Mesendoderm (in vitro differentiated cells): Measurements from ENCODE around the gene GSG1L.

Source experiments
- DNase-seq: peaks from one replicate; pipeline ENCODE4 v3.0.0; 2013
- H2AK5ac ChIP-seq: 2 replicates; pipeline ENCODE4 v1.6.1; 2013; ENCODE audit warnings: low read length, inconsistent platforms
- H2BK120ac ChIP-seq: 2 replicates; pipeline ENCODE4 v1.6.1; 2013; ENCODE audit warnings: low read depth, mild to moderate bottlenecking, low read length, moderate library complexity, mixed read lengths
- H2BK15ac ChIP-seq: replicated peaks from 2 replicates; pipeline ENCODE4 v1.6.1; 2013; ENCODE audit warnings: low read depth, mild to moderate bottlenecking, moderate library complexity
- H2BK5ac ChIP-seq: 2 replicates; pipeline ENCODE4 v1.6.1; 2013; ENCODE audit warnings: low read length, inconsistent platforms
- H3K18ac ChIP-seq: 2 replicates; pipeline ENCODE4 v1.6.1; 2013; ENCODE audit warnings: mild to moderate bottlenecking, low read length, mixed read lengths
- H3K23ac ChIP-seq: one replicate; pipeline ENCODE4 v1.6.1; 2013; ENCODE audit warnings: low read length
- H3K27ac ChIP-seq: 2 replicates; pipeline ENCODE4 v1.5.1; 2013; ENCODE audit warnings: low read depth, mild to moderate bottlenecking, inconsistent platforms, low read length, moderate library complexity
- H3K27me3 ChIP-seq: 2 replicates; pipeline ENCODE4 v1.6.1; 2013; ENCODE audit warnings: low read length, control low read depth, mild to moderate bottlenecking, inconsistent platforms; ENCODE audit not compliant: insufficient read depth, poor library complexity
- H3K36me3 ChIP-seq: 2 replicates; pipeline ENCODE4 v1.6.1; 2013; ENCODE audit warnings: low read length, inconsistent platforms; ENCODE audit not compliant: control insufficient read depth, insufficient read depth
- H3K4ac ChIP-seq: one replicate; pipeline ENCODE4 v1.6.1; 2013; ENCODE audit warnings: low read depth, mild to moderate bottlenecking, low read length, moderate library complexity
- H3K4me1 ChIP-seq: 2 replicates; pipeline ENCODE4 v1.6.1; 2013; ENCODE audit warnings: low read depth, low read length, inconsistent platforms; ENCODE audit not compliant: control insufficient read depth
- H3K4me2 ChIP-seq: 2 replicates; pipeline ENCODE4 v1.6.1; 2013; ENCODE audit warnings: low read length
- H3K4me3 ChIP-seq: 2 replicates; pipeline ENCODE4 v1.5.1; 2013; ENCODE audit warnings: mild to moderate bottlenecking, low read length
- H3K56ac ChIP-seq: one replicate; pipeline ENCODE4 v1.6.1; 2013; ENCODE audit warnings: low read length
- H3K79me1 ChIP-seq: 2 replicates; pipeline ENCODE4 v1.6.1; 2013; ENCODE audit warnings: low read length, inconsistent platforms
- H3K79me2 ChIP-seq: 2 replicates; pipeline ENCODE4 v1.6.1; 2013; ENCODE audit warnings: mild to moderate bottlenecking, low read length; ENCODE audit not compliant: control insufficient read depth, insufficient read depth
- H3K9ac ChIP-seq: 2 replicates; pipeline ENCODE4 v1.6.1; 2013; ENCODE audit warnings: low read length, inconsistent platforms
- H4K5ac ChIP-seq: one replicate; pipeline ENCODE4 v1.6.1; 2013; ENCODE audit warnings: low read length
- H4K8ac ChIP-seq: one replicate; pipeline ENCODE4 v1.6.1; 2013; ENCODE audit warnings: low read depth, mild to moderate bottlenecking, control low read depth, low read length, moderate library complexity
- WGBS: extraction: QIAGEN DNeasy Blood & Tissue Kit; methylation state at CpG from one replicate; pipeline ENCODE4 v1.1.7; 2013; ENCODE audit warnings: low lambda C conversion rate, missing lambda C conversion rate; ENCODE audit not compliant: insufficient coverage; ENCODE audit errors: extremely low coverage; 5-methylcytosine and 5-hydroxymethylcytosine counted together

The GSG1L gene

DNA sequence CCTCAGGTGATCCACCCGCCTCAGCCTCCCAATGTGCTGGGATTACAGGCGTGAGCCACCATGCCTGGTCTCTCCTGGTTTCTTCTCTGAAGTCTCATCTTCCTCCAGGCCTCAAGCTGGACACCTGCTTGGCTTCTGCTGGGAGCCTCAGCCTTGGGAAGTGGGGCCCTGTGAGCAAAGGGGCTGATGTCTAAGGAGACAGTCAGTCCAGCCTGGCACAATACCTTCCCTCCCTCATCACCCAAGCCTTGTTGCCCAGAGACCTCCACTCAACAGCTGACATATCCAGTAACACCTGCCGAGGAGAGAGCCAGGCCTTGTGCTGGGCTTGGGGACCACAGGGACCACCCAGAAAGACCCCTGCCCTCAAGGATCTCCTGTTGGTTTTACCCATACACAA lies 251.6 kb downstream of the GSG1L start:
- no peak overlapping the region for H3K4me3 ChIP-seq
- H4K5ac ChIP-seq, result no peak overlapping the region
- no peak overlapping the region for H2AK5ac ChIP-seq
- H3K4me1 ChIP-seq, result no peaks in the 10 kb centered on the region
- no peak overlapping the region for H2BK120ac ChIP-seq
- H3K4ac ChIP-seq, result no peak overlapping the region
- WGBS, result no CpG with 5 or more reads among the region's 3 CpGs
- no peaks in the 10 kb centered on the region for H3K36me3 ChIP-seq
- H3K27ac ChIP-seq, result no peak overlapping the region
- H3K79me2 ChIP-seq, result no peaks in the 10 kb centered on the region
- no peaks in the 10 kb centered on the region for H3K27me3 ChIP-seq
- H3K9ac ChIP-seq, result no peak overlapping the region
- H3K56ac ChIP-seq, result no peak overlapping the region
- H2BK15ac ChIP-seq, result no peak overlapping the region
- H3K4me2 ChIP-seq, result no peak overlapping the region
- no peak overlapping the region for H2BK5ac ChIP-seq
- no peak overlapping the region for H3K23ac ChIP-seq
- no peak overlapping the region for H4K8ac ChIP-seq
- no peaks in the 10 kb centered on the region for H3K79me1 ChIP-seq
- no peak overlapping the region for H3K18ac ChIP-seq
- no peak for DNase-seq

DNA sequence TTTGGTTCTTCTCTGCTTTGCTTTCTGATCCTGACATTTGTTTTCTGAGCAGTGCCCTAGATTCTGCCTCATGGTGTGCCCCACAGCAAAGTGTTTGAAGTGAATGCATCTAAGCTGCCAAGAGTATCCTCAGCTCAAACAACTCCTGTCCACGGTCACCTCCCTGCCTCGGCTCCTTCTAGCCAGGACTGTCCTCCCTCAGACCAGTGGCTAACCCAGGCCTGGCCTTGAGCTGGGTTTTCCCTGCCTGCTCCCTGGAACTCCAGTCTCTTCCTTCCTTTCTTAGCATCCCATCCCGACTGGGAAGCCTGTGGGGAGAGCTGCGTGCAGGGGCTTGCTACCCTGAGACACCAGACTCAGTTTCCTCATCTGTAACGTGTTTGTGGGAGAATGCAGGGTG lies 256.5 kb downstream of the GSG1L start:
- Histone ChIP-seq H2BK5ac (no peak overlapping the region), H2BK15ac (no peak overlapping the region), H3K27ac (no peak overlapping the region), H3K79me2 (no peaks in the 10 kb centered on the region), H3K23ac (no peak overlapping the region), H4K8ac (no peak overlapping the region), H2AK5ac (no peak overlapping the region), H3K36me3 (no peaks in the 10 kb centered on the region), H3K4ac (no peak overlapping the region), H3K4me3 (no peak overlapping the region), H3K18ac (no peak overlapping the region), H3K56ac (no peak overlapping the region), H2BK120ac (no peak overlapping the region), H3K27me3 (no peaks in the 10 kb centered on the region), H3K4me1 (peaks cover 2% of the 10 kb centered on the region), H3K4me2 (no peak overlapping the region), H3K9ac (no peak overlapping the region), H4K5ac (no peak overlapping the region), H3K79me1 (no peaks in the 10 kb centered on the region)
- DNase-seq, result no peak
- no CpG with 5 or more reads among the region's 5 CpGs for WGBS

DNA sequence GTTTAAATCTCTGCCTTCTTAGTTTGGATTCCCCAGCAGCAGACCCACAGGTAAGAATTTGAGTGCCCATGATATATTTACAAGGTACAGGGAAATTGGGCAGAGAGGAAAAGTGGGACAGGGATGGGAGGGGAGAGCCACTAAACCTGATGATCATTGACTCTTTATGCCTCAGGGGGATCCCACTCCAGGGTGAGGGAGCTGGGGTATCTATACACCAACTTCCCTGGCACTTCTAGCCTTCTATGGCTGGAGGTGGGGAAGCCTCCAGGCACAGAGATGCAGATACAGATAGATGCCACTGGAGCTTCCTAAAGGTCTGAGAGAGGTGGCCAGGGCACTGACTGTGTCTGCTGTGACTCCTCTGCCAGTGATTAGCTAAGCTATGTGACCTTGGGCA lies 257.1 kb downstream of the GSG1L start:
- Histone ChIP-seq H3K79me2 (no peaks in the 10 kb centered on the region), H3K4ac (no peak overlapping the region), H3K23ac (no peak overlapping the region), H3K18ac (no peak overlapping the region), H2BK120ac (no peak overlapping the region), H3K27ac (no peak overlapping the region), H3K9ac (no peak overlapping the region), H3K36me3 (no peaks in the 10 kb centered on the region), H3K4me3 (no peak overlapping the region), H2BK5ac (no peak overlapping the region), H4K5ac (no peak overlapping the region), H4K8ac (no peak overlapping the region), H3K79me1 (no peaks in the 10 kb centered on the region), H3K4me2 (no peak overlapping the region), H3K4me1 (peaks cover 2% of the 10 kb centered on the region), H3K27me3 (no peaks in the 10 kb centered on the region), H2AK5ac (no peak overlapping the region), H2BK15ac (no peak overlapping the region), H3K56ac (no peak overlapping the region)
- no peak for DNase-seq

DNA sequence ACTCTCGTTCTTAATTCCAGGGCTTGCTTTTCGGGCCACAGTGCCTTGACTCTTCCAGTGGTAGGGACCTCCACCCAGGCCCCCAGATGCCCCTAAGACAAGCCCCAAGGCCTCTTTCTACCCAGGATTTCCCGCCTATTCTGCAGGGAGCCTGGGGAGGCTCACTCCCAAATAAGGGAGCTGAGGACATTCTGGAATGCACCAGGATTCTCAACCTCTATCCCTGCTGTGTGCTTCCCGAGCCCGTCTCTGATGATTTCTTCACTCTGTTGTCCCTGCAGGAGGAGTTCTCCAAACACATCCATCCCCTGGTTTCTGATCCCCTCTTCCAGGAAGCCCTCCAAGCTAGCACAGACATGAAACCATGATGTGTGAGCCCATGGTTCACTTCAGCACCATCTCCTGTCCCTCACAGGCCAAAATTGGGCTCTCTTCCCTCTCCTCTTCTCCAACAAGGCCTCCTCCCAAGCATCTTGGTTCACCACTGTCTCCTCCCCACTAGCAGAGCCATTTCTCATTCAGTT lies 257.6 kb downstream of the GSG1L start:
- no peak overlapping the region for H3K23ac ChIP-seq
- H4K5ac ChIP-seq, result no peak overlapping the region
- no peak overlapping the region for H3K9ac ChIP-seq
- no peaks in the 10 kb centered on the region for H3K79me2 ChIP-seq
- H3K4me2 ChIP-seq, result no peak overlapping the region
- no peaks in the 10 kb centered on the region for H3K36me3 ChIP-seq
- DNase-seq, result peak; percentile 39
- H3K4me1 ChIP-seq, result peaks cover 2% of the 10 kb centered on the region
- H3K18ac ChIP-seq, result no peak overlapping the region
- no peak overlapping the region for H3K4me3 ChIP-seq
- H2BK120ac ChIP-seq, result no peak overlapping the region
- no CpG with 5 or more reads among the region's 5 CpGs for WGBS
- H2BK15ac ChIP-seq, result no peak overlapping the region
- H3K27ac ChIP-seq, result no peak overlapping the region
- H2AK5ac ChIP-seq, result no peak overlapping the region
- H3K79me1 ChIP-seq, result no peaks in the 10 kb centered on the region
- no peak overlapping the region for H4K8ac ChIP-seq
- no peak overlapping the region for H3K4ac ChIP-seq
- no peak overlapping the region for H2BK5ac ChIP-seq
- H3K27me3 ChIP-seq, result no peaks in the 10 kb centered on the region
- H3K56ac ChIP-seq, result no peak overlapping the region

DNA sequence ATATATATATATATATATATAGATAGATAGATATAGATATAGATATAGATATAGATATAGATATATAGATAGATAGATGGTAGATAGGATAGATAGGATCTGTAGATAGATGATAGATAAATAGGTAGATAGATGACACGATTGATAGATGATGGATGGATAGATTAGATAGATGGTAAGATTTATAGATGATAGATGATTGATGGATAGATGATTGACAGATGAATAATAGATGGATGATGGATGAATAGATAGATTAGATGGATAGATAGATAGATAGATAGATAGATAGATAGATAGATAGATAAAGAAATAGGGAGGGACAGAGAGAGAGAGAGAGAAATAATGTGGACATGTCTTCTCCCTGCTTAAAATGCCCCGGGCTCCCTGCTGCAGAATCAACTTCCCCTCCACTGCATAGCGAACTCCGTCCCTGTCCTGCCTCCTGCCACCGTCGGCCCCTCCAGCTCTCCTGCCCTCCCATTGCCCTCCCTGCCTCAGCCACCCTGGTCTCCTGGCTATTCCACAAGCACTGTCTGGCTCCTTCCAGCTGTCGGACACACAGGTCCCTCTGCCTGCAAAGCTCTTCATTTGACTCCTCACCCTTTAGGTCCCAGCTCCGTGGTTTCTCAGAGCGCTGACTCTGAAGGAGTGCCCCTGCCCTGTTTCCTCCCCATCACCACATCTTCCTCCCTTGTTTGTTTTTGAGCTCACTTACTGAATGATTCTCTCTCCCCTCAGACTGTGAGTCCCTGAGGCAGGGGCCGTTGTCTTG lies 259.6 kb downstream of the GSG1L start:
- Histone ChIP-seq H4K8ac (no peak overlapping the region), H4K5ac (no peak overlapping the region), H2BK5ac (no peak overlapping the region), H3K4me2 (no peak overlapping the region), H2AK5ac (no peak overlapping the region), H3K79me1 (no peaks in the 10 kb centered on the region), H3K79me2 (no peaks in the 10 kb centered on the region), H3K4ac (no peak overlapping the region), H2BK120ac (no peak overlapping the region), H3K23ac (no peak overlapping the region), H3K18ac (no peak overlapping the region), H3K4me1 (peaks cover 2% of the 10 kb centered on the region), H3K27ac (no peak overlapping the region), H3K9ac (no peak overlapping the region), H3K36me3 (no peaks in the 10 kb centered on the region), H2BK15ac (no peak overlapping the region), H3K56ac (no peak overlapping the region), H3K4me3 (no peak overlapping the region), H3K27me3 (no peaks in the 10 kb centered on the region)
- peak; percentile 37 for DNase-seq
- 100% methylated on average over 1 of the region's 10 CpGs for WGBS
